ENCODE results near the gene OTOA. TPM values are rescaled to one million over a fixed set of nuclear protein-coding genes. Genes with fewer than 3 reads are reported as not detected.
A peak's percentile ranks its signal among the peaks of the same experiment; 100 is the strongest.
"Not testable (repeated sequence)": the region's sequence is repeated elsewhere in the genome, so short reads cannot be mapped to it uniquely, and the experiment has no call there.

OTOA gene
- total RNA-seq, 1 donor from 2014 or later, result 0.21 TPM

DNA sequence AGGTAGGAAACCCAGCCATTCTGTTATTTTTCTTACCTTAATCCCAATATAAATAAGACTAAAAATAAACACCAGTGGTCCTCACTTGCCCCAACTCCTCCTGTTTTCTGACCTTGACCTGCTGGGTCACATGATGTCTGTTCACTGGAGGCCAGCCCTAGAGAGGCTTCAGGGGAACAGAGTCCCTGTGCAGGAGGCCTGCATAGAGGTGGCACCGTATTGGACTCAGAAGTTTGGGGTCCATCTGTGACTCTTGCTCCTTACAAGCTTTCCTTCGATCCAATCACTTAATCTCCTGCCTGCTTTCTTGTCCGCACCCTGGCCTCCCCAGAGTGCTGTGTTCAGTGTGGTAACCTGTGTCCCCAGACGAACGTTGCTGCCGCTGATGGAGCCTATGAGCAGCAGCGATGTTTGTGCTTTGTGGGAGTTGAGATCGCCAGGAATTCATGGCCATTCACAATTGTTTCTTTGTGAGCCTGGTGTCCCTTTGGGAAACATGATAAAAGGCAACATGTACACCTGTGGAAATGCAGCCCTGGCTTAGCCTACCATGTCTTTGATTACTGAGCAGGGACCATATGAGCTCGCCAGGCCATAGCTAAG, 16.1 kb upstream of the OTOA start:
- Mint-ChIP-seq H3K36me3 (ENCODE audit: low read depth) (peaks cover 2% of the 10 kb centered on the region), H3K9me3 (no peaks in the 10 kb centered on the region), H3K4me3 (no peak overlapping the region), H3K27ac (ENCODE audit: unreplicated experiment) (no peak overlapping the region), H3K4me1 (peaks cover 3% of the 10 kb centered on the region), H3K27me3 (ENCODE audit: low read depth) (no peaks in the 10 kb centered on the region)
- TF ChIP-seq, protein P1, sequence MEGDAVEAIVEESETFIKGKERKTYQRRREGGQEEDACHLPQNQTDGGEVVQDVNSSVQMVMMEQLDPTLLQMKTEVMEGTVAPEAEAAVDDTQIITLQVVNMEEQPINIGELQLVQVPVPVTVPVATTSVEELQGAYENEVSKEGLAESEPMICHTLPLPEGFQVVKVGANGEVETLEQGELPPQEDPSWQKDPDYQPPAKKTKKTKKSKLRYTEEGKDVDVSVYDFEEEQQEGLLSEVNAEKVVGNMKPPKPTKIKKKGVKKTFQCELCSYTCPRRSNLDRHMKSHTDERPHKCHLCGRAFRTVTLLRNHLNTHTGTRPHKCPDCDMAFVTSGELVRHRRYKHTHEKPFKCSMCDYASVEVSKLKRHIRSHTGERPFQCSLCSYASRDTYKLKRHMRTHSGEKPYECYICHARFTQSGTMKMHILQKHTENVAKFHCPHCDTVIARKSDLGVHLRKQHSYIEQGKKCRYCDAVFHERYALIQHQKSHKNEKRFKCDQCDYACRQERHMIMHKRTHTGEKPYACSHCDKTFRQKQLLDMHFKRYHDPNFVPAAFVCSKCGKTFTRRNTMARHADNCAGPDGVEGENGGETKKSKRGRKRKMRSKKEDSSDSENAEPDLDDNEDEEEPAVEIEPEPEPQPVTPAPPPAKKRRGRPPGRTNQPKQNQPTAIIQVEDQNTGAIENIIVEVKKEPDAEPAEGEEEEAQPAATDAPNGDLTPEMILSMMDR (conservative IDR thresholded peaks at IDR 0.05), result no peak
- no peak for DNase-seq (ENCODE audit: low read depth, low spot score)

DNA sequence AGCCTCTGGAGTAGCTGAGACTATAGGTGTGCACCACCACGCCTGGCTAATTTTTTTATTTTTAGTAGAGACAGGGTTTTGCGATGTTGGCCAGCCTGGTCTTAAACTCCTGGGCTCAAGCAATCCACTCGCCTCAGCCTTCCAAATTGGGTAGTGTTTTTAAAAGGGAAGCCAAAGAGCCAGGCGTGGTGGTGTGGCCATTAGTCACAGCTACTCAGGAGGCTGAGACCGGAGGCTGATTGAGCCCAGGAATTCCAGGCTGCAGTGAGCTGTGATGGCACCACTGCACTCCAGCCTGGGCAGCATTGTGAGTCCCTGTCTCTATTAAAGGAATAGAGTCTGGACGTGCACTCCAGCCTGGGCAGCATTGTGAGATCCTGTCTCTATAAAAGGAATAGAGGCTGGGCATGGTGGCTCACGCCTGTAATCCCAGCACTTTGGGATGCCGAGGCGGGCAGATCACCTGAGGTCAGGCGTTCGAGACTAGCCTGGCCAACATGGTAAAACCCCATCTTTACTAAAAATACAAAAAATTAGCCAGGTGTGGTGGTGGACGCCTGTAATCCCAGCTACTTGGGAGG, 13.9 kb upstream of the OTOA start:
- H3K9me3 Mint-ChIP-seq; DNase-seq (ENCODE audit: low read depth, low spot score); H3K27ac Mint-ChIP-seq (ENCODE audit: unreplicated experiment); H3K36me3 Mint-ChIP-seq (ENCODE audit: low read depth); H3K4me3 Mint-ChIP-seq; H3K27me3 Mint-ChIP-seq (ENCODE audit: low read depth); H3K4me1 Mint-ChIP-seq: not testable (repeated sequence)

DNA sequence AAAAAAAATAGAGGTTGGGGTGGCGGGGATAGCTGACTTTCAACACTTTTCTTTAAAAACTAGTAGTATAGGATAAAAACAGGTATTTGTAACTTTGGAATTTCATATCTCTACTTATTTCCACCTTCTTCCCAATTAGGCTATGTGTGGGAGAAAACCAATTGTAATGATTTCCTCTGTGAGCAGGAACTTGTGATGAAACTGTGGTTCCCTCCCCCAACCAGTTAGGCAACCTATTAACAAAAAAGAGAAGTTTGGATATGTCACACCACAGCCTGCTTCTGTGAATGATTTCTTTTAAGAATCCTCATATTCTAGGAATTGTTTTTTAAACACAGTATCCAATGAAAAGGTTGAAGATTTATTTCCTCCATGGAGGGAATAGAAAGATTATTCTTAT, 13.2 kb upstream of the OTOA start:
- no peaks in the 10 kb centered on the region for H3K9me3 Mint-ChIP-seq
- H3K27ac Mint-ChIP-seq (ENCODE audit: unreplicated experiment), result no peak overlapping the region
- DNase-seq (ENCODE audit: low read depth, low spot score), result no peak
- peaks cover 3% of the 10 kb centered on the region for H3K4me1 Mint-ChIP-seq
- peaks cover 7% of the 10 kb centered on the region for H3K36me3 Mint-ChIP-seq (ENCODE audit: low read depth)
- TF ChIP-seq, protein P1 (conservative IDR thresholded peaks at IDR 0.05), result no peak
- no peaks in the 10 kb centered on the region for H3K27me3 Mint-ChIP-seq (ENCODE audit: low read depth)
- no peak overlapping the region for H3K4me3 Mint-ChIP-seq

DNA sequence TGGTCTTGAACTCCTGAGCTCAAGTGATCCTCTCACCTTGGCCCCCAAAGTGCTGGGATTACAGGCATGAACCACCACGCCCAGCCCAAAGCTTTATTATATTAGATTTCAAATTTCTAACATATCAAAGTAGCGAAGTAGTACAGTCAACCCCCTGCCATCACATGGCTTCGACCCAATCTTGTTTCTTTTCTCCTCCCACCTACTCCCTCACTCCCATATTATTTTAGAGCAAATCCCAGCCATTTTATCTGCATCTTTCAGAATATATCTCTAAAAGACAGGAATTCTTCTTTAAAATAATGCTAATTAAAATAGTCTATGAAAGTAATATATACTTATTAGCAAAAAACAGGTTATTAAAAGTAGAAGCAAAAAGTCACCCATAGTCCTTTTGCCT, 12.3 kb upstream of the OTOA start:
- Mint-ChIP-seq H3K4me1 (peaks cover 3% of the 10 kb centered on the region), H3K9me3 (no peaks in the 10 kb centered on the region), H3K4me3 (no peak overlapping the region), H3K27ac (ENCODE audit: unreplicated experiment) (no peak overlapping the region), H3K27me3 (ENCODE audit: low read depth) (no peaks in the 10 kb centered on the region), H3K36me3 (ENCODE audit: low read depth) (peaks cover 7% of the 10 kb centered on the region)
- no peak for DNase-seq (ENCODE audit: low read depth, low spot score)
- TF ChIP-seq, protein P1 (conservative IDR thresholded peaks at IDR 0.05), result no peak

DNA sequence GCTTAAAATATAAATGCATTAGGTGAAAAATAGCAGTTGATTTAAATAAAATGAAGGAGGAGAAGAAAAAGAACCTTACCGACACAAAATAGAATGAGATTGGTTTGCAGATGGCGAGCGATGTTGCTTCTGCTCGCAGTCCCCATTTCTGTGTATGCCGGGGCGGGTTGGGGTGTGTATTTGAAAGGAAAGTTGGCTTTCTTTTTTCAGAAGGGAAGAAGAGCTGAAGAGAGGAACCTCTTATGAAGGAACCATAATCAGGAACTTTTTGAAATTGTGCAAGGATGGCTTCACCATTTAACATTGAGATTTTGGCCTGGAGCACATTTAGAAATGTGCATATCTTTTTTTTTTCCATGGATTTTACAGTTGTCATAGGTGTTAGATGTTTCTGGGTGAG, 11.3 kb upstream of the OTOA start, which contains the start of gene IGSF6:
Gene IGSF6 (minus strand): TSS at position 156 of the 400 bp plus-strand sequence. CDS start 10 bp downstream, at position 146.
- H3K27ac Mint-ChIP-seq (ENCODE audit: unreplicated experiment), result no peak within 1 kb of the TSS
- H3K27me3 Mint-ChIP-seq (ENCODE audit: low read depth), result no peaks in the 10 kb centered on the region
- H3K4me1 Mint-ChIP-seq, result peaks cover 8% of the 10 kb centered on the region
- H3K4me3 Mint-ChIP-seq, result no peak within 1 kb of the TSS
- H3K36me3 Mint-ChIP-seq (ENCODE audit: low read depth), result peaks cover 7% of the 10 kb centered on the region
- TF ChIP-seq, protein P1 (conservative IDR thresholded peaks at IDR 0.05), result no peak
- DNase-seq (ENCODE audit: low read depth, low spot score), result no peak
- no peaks in the 10 kb centered on the region for H3K9me3 Mint-ChIP-seq

DNA sequence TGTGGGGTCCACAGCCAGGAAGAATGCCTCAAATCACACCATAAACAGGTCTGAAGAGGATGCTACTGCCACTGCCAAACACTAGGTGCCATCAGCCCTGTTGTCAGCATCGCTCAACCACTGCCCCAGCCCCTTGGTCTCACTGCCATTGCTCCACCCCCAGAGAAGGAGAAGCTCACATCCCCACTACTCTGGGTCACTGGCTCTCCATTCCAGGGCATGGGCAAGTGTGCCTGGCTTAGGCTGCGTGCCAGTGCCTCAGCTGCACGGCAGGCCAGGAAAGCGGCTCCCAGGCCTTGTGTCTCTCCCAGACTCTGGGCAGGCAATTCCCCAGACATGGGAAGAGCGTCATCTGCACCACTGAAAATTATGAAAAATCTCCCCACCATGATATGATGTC, 10.2 kb upstream of the OTOA start:
- H3K27ac Mint-ChIP-seq (ENCODE audit: unreplicated experiment), result peak overlapping the region; percentile 93
- H3K9me3 Mint-ChIP-seq, result no peaks in the 10 kb centered on the region
- H3K4me3 Mint-ChIP-seq, result no peak overlapping the region
- no peaks in the 10 kb centered on the region for H3K27me3 Mint-ChIP-seq (ENCODE audit: low read depth)
- no peak for DNase-seq (ENCODE audit: low read depth, low spot score)
- H3K36me3 Mint-ChIP-seq (ENCODE audit: low read depth), result peaks cover 7% of the 10 kb centered on the region
- TF ChIP-seq, protein P1 (conservative IDR thresholded peaks at IDR 0.05), result no peak
- H3K4me1 Mint-ChIP-seq, result peaks cover 10% of the 10 kb centered on the region

Data from neural crest cell (in vitro differentiated cells).